ENCODE results near the gene SMURF1. TPM values are rescaled to one million over a fixed set of nuclear protein-coding genes. Genes with fewer than 3 reads are reported as not detected.
A peak's percentile ranks its signal among the peaks of the same experiment; 100 is the strongest.

The SMURF1 gene
- total and polyA plus RNA-seq, 2 experiments from 2014 or later = 11.9 to 24.5 TPM

DNA sequence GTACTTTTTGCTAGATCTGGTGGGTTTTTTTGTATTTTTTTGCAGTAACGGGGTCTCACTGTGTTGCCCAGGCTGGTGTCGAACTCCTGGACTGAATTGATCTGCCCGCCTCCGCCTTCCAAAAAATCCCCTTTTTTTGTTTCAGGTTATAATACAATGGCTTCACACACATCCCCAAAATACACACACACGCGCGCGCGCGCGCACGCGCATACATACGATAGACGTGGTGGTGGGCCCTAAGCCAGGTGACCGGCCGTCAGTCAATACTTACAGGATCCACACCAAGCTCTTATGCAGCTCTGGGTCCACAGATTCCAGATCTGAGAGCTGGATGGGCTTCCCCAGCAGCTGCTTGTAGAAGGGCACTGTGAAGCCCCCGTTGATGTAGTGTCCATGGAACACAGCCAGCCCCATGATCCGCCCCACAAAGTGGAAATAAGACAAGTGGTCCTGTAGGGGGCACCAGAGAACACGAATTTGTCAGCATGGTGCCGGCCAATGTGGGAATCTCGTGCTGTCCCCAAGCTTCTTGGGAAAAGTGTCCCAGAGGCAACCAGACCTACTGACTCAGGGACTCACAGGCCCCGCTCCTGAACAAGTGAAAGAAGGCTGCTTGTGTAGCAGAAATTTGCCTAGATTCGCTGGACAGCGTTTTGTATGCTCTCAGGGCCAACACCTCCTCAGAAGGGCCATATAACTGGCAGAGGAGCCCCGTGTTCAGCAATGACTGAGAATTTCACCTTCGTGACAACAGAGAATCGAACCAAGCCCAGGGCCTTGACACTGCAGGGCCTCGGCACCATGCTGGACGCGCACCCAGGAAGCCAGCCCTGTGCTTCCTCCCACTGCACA is 103.6 kb downstream of the SMURF1 start:
- Histone ChIP-seq H3K27ac (peak overlapping the region; percentile 57), H3K9me3 (ENCODE audit: low read depth) (no peaks in the 10 kb centered on the region), H3K36me3 (peaks cover 56% of the 10 kb centered on the region), H3K27me3 (no peaks in the 10 kb centered on the region), H3K4me1 (ENCODE audit: low read depth) (no peaks in the 10 kb centered on the region), H3K4me3 (no peak overlapping the region)
- peak; percentile 89 to 93 for DNase-seq (ENCODE audit: low read depth in 1 of 2, low spot score in 1 of 2)
- TF ChIP-seq, protein P1, sequence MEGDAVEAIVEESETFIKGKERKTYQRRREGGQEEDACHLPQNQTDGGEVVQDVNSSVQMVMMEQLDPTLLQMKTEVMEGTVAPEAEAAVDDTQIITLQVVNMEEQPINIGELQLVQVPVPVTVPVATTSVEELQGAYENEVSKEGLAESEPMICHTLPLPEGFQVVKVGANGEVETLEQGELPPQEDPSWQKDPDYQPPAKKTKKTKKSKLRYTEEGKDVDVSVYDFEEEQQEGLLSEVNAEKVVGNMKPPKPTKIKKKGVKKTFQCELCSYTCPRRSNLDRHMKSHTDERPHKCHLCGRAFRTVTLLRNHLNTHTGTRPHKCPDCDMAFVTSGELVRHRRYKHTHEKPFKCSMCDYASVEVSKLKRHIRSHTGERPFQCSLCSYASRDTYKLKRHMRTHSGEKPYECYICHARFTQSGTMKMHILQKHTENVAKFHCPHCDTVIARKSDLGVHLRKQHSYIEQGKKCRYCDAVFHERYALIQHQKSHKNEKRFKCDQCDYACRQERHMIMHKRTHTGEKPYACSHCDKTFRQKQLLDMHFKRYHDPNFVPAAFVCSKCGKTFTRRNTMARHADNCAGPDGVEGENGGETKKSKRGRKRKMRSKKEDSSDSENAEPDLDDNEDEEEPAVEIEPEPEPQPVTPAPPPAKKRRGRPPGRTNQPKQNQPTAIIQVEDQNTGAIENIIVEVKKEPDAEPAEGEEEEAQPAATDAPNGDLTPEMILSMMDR (IDR thresholded peaks at IDR 0.05; ENCODE audit: low read depth, low read length) = peak; percentile 71

DNA sequence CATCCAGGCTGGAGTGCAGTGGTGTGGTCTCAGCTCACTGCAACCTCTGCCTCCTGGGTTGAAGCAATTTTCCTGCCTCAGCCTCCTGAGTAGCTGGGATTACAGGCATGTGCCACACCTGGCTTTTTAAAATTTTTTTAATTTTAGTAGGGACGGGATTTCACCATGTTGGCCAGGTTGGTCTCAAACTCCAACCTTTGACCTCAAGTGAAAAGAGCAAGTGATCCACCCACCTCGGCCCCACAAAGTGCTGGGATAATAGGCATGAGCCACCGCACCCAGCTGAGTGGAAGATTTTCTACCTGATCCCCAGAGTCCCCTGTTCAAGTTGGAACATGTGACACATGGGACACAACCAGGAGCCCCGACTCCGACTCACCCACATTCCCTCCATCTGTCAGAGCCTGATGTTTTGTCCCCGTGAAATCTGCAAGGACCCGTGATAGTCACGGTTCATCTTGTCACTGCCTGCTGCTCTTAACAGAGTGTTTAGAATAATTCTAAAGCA is 104.5 kb downstream of the SMURF1 start:
- TF ChIP-seq, protein P1 (IDR thresholded peaks at IDR 0.05; ENCODE audit: low read depth, low read length) = no peak
- Histone ChIP-seq H3K4me1 (ENCODE audit: low read depth) (no peaks in the 10 kb centered on the region), H3K36me3 (peaks cover 56% of the 10 kb centered on the region)

DNA sequence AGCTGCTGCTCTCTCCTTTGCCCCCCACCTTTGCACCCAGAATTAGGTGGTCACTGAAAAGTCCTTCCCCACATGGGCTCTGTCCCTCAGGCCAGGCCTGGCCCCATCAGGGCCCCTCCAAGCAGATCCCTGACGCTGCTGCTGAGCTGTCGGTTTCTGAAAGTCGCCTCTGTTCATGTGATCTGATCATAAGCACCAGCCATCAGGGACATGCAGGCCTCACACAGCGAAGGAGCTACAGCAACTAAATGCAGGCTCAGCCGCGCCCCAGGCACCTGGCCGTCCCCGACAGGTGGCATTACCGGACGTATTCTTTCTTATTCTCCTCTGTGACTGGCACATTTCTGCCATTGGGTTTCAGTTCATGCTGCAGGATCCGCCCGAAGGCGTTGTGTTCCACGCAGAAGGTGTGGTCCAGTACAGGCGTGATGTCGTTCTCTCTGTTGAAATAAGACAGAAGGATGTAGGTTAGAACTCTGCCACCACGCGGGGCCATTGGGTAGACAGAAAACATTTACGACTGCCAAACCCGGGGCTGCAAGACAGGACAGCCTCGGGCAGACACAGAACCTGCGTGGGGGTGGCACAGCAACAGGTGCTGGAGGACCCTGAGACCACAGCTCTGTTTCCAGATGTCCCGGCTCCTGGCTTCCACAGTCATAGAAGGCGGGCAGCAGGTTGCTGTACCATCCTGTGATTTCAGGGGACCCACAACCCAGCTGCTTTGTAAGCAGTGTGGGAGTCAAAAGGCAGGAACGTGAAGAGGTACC is 105.6 kb downstream of the SMURF1 start:
- peaks cover 60% of the 10 kb centered on the region for H3K36me3 ChIP-seq

More for the DNA sequence above, 104.5 kb downstream of the SMURF1 start:
- DNase-seq (ENCODE audit: low read depth in 1 of 2, low spot score in 1 of 2) = no peak
- H3K9me3 ChIP-seq (ENCODE audit: low read depth) = no peaks in the 10 kb centered on the region
- H3K27me3 ChIP-seq = no peaks in the 10 kb centered on the region
- H3K4me3 ChIP-seq = no peak overlapping the region
- no peak overlapping the region for H3K27ac ChIP-seq

DNA sequence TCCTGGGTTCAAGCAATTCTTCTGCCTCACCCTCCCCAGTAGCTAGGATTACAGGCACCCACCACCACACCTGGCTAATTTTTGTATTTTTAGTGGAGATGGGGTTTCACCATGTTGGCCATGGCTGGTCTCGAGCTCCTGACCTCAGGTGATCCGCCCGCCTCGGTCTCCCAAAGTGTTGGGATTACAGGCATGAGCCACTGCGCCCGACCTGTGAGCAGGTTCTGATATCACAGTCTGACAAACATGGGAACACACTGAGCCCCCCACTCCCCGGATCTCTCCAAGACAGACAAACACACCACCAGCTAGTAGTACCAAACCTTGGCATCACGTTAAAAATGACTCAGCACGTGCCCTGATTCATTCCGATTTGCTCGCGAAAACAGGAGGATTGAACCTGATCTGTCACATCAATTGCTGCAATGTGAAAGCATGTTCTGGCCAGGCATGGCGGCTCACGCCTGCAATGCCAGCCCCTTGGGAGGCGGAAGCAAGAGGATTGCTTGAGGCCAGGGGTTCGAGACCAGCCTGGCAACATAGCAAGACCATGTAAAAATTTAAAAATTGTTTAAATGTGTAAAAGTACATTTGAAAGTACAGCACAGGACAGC is 106.5 kb downstream of the SMURF1 start:
- Histone ChIP-seq H3K27me3 (no peaks in the 10 kb centered on the region), H3K9me3 (ENCODE audit: low read depth) (no peaks in the 10 kb centered on the region), H3K4me1 (ENCODE audit: low read depth) (no peaks in the 10 kb centered on the region), H3K27ac (no peak overlapping the region), H3K36me3 (peaks cover 68% of the 10 kb centered on the region), H3K4me3 (no peak overlapping the region)
- TF ChIP-seq, protein P1 (IDR thresholded peaks at IDR 0.05; ENCODE audit: low read depth, low read length) = no peak
- no peak for DNase-seq (ENCODE audit: low read depth in 1 of 2, low spot score in 1 of 2)

More for the DNA sequence above, 105.6 kb downstream of the SMURF1 start:
- Histone ChIP-seq H3K27me3 (no peaks in the 10 kb centered on the region), H3K4me3 (no peak overlapping the region), H3K9me3 (ENCODE audit: low read depth) (no peaks in the 10 kb centered on the region), H3K27ac (no peak overlapping the region), H3K4me1 (ENCODE audit: low read depth) (no peaks in the 10 kb centered on the region)
- TF ChIP-seq, protein P1 (IDR thresholded peaks at IDR 0.05; ENCODE audit: low read depth, low read length) = no peak
- DNase-seq (ENCODE audit: low read depth in 1 of 2, low spot score in 1 of 2) = no peak

DNA sequence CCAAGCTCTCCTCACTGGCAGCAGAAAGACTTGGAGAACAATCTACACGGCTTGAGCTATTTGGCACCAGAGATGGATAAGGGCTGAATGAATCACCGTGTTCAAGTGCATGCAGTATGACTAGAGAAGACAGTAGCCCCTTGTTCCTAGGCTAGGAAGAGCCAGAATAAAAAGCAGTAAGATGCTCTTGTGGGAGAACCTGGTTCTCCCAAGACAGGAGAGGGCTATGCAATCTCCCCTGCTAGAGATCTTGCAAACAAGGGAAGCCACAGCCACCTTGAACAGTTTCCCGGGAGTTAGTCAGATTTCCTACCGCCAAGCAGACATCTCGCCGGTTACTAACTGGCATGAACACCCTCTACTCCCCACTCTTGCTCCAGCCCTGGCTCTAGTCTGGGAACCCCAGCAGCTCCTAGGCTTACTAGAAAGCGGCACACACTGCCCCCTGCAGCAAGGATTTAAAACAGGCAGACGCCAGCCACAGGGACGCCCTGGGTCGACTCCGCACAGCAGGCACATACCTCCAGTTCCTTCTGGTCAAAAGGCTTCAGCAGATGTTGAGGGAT is 107.3 kb downstream of the SMURF1 start:
- Histone ChIP-seq H3K9me3 (ENCODE audit: low read depth) (no peaks in the 10 kb centered on the region), H3K4me1 (ENCODE audit: low read depth) (no peaks in the 10 kb centered on the region), H3K36me3 (peaks cover 72% of the 10 kb centered on the region), H3K27me3 (no peaks in the 10 kb centered on the region), H3K4me3 (no peak overlapping the region), H3K27ac (no peak overlapping the region)
- peak; percentile 25 to 60 for DNase-seq (ENCODE audit: low read depth in 1 of 2, low spot score in 1 of 2)
- TF ChIP-seq, protein P1 (IDR thresholded peaks at IDR 0.05; ENCODE audit: low read depth, low read length) = peak; percentile 44

All from cardiac muscle cell (in vitro differentiated cells and primary cell).